Right cardiac atrium (tissue), 5 donors: ENCODE results near the gene KRT9. TPM values are rescaled to one million over a fixed set of nuclear protein-coding genes. Genes with fewer than 3 reads are reported as not detected.
"Not testable (repeated sequence)": the region's sequence is repeated elsewhere in the genome, so short reads cannot be mapped to it uniquely, and the experiment has no call there.

Experiments
- ATAC-seq, 2 donors: fragments of 200-7000 bp; cut with Tn5 transposase; one replicate each; pipeline versions ENCODE4 v1.8.0 to v1.9.1; 2020; ENCODE audit warnings: moderate library complexity in 2 of 2, mild to moderate bottlenecking in 1 of 2
- DNase-seq, 3 donors: peaks; one replicate each; pipeline ENCODE4 v3.0.0-alpha.2; 2020
- H3K27ac ChIP-seq: one replicate; pipeline ENCODE4 v1.5.1; 2013; ENCODE audit warnings: mild to moderate bottlenecking, low read length, control low read depth, moderate library complexity
- H3K27me3 ChIP-seq: one replicate; pipeline ENCODE4 v1.6.1; 2013; ENCODE audit not compliant: control insufficient read depth, insufficient read depth
- H3K4me1 ChIP-seq: one replicate; pipeline ENCODE4 v1.6.1; 2013; ENCODE audit warnings: low read length; ENCODE audit not compliant: control insufficient read depth, insufficient read depth
- H3K4me3 ChIP-seq: one replicate; pipeline ENCODE4 v1.5.1; 2013; ENCODE audit warnings: low read length, control low read depth
- H3K9me3 ChIP-seq: one replicate; pipeline ENCODE4 v1.6.1; 2013; ENCODE audit warnings: low read length; ENCODE audit not compliant: control insufficient read depth
- WGBS: extraction: QIAGEN DNeasy Blood & Tissue Kit; methylation state at CpG from one replicate; pipeline ENCODE4 v1.1.7; 2013; 5-methylcytosine and 5-hydroxymethylcytosine counted together
- intact Hi-C, 4 donors: fragments of 100-400 bp; cut with DNase I; formaldehyde crosslinking; loops; one replicate each; pipeline versions ENCODE4 v1.11.0 to v1.14.0; 2022 to 2023
- polyA plus RNA-seq: library from polyadenylated mRNA; stranded (reverse); fragments of 200-250 nt; gene quantifications from one replicate; pipeline ENCODE4 v1.2.3, GENCODE V29; 2013
- total RNA-seq, 4 donors: library from RNA; stranded (reverse); fragmentation: NEBNext Ultra II Directional; extraction: Animal tissue kit (Norgen Biotek cat#: 25700); gene quantifications; one replicate each; pipeline ENCODE4 v1.2.1, GENCODE V29; 2021
- donor health status: healthy with polysubstance abuse.
- donor health status: DM: no; HTN: yes; CAD: no.
- donor health status: DM: no; HTN: no; CAD: no.
- donor health status: DM: no; HTN: yes; CAD: no; lungs with severe emphysema.
- donor health status: DM: yes; HTN: yes; CAD: no.

The KRT9 gene
- total and polyA plus RNA-seq, 5 donors, result not detected

DNA sequence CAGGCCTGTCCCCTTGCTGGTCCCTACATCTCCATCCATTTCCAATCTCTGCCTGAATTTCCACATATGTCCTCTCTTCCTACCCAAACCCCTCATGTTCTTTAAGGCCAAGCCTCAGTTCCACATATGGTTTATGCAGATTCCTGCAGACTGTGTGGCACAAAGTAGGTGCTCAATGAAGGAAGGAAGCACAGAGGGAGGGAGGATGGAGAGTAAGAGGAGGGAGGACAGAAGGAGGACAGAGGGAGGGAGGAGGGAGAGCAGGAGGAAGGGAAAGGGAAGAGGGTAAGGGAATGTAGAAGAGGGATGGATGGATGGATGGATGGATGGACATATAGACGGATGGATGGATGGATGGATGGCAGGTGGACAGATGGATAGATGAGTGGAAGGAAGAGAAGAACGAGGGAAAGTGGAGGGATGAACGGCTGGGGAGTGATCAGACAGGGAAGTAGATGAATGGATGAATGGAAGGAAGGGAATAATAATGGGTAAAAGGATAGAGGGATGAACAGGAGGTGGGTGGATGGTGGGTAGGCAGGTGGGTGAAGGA, 22.6 kb upstream of the KRT9 start:
- intact Hi-C loops, result no loop called here
- DNase-seq, result no peak
- no peak for ATAC-seq
- no peak overlapping the region for H3K27ac ChIP-seq
- H3K4me1 ChIP-seq, result no peaks in the 10 kb centered on the region
- no peaks in the 10 kb centered on the region for H3K27me3 ChIP-seq
- H3K9me3 ChIP-seq, result no peaks in the 10 kb centered on the region
- 42% methylated on average over 3 of the region's 3 CpGs for WGBS
- no peak overlapping the region for H3K4me3 ChIP-seq

DNA sequence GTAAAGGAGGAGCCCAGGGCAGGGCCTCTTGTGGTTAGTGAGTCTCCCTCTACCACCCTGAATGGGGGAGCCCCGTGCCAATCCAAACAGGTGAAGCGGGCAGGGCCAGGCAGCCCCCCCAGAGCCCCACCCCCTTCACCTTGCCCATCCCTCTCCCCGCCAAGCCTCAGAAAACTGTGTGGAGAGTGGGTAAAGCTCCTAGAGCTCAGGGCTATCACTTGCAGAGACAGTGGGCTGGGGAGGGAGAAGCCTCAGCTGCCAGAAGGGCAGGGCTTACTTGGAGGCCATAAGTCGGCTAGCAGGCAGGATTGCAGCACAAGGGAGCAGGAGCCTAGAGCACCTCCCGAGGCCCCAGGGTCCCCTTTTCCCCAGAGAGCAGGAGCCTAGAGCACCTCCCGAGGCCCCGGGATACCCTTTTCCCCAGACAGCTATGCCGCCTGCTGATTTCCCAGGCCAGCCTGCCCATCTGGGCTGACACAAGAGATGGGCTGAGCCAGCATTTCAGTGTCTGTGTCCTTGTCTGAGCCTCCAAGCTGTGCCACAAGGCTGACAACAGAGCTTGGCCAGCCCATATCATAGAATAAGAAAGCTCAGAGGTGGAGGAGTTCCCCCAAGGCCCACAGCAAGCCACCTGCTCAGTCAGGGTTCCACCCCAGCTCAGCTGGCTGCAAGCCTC, 21.6 kb upstream of the KRT9 start:
- 59% methylated on average over 8 of the region's 8 CpGs for WGBS
- no peaks in the 10 kb centered on the region for H3K27me3 ChIP-seq
- H3K4me1 ChIP-seq, result no peaks in the 10 kb centered on the region
- intact Hi-C loops, result no loop called here
- DNase-seq (no peak), ATAC-seq (no peak)
- H3K27ac ChIP-seq, result no peak overlapping the region
- H3K4me3 ChIP-seq, result no peak overlapping the region
- H3K9me3 ChIP-seq, result no peaks in the 10 kb centered on the region

DNA sequence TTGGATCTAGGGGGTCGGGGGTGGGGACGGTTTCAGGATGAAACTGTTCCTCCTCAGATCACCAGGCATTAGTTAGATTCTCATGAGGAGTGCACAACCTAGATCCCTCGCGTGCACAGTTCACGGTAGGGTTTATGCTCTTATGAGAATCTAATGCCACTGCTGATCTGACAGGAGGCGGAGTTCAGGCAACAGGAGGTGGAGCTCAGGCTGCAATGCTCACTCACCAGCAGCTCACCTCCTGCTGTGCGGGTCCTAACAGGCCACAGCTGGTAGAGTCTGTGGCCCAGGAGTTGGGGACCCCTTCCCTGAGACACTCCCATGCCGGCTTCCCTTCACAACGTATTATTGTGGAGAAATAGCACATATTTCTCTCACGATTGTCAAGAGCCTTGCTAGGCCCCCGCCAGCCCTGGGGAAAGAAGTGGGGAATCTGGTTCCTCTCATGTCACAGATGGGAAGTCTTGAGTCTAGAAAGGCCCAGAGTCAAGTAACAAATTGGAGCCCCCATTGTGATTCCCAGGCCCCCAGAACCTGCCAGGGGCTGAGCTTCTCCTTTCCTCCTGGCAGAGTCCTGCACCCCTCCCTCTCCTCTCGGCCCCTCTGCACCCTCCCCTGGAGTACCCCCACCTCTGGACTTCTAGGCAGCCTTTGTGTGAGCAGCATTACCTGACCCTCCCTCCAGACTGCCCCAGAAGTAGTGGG, 20.9 kb upstream of the KRT9 start:
- H3K27me3 ChIP-seq, result no peaks in the 10 kb centered on the region
- intact Hi-C loops, result no loop called here
- 73% methylated on average over 12 of the region's 12 CpGs for WGBS
- no peak overlapping the region for H3K4me3 ChIP-seq
- H3K27ac ChIP-seq, result no peak overlapping the region
- no peak for ATAC-seq
- no peaks in the 10 kb centered on the region for H3K9me3 ChIP-seq
- no peaks in the 10 kb centered on the region for H3K4me1 ChIP-seq
- DNase-seq, result no peak

DNA sequence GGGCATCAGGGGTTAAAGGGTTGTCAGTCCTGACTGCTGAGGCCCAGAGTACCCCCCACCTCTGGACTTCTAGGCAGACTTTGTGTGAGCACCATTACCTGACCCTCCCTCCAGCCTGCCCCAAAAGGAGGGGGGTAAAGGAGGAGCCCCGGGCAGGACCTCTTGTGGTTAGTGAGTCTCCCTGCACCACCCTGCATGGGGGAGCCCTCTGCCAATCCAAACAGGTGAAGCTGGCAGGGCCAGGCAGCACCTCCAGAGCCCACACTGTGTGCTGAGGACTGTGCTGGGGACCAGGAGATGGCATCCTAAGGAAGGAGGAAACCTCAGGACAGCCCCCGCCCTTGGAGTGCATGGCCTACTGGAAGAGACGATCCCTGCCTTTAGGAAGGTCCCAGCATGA, 17.4 kb upstream of the KRT9 start:
- Histone ChIP-seq H3K27me3 (no peaks in the 10 kb centered on the region), H3K4me3 (no peak overlapping the region), H3K27ac (no peak overlapping the region), H3K9me3 (no peaks in the 10 kb centered on the region), H3K4me1 (no peaks in the 10 kb centered on the region)
- intact Hi-C loops, result no loop called here
- DNase-seq (no peak), ATAC-seq (no peak)
- WGBS, result 65% methylated on average over 3 of the region's 3 CpGs

DNA sequence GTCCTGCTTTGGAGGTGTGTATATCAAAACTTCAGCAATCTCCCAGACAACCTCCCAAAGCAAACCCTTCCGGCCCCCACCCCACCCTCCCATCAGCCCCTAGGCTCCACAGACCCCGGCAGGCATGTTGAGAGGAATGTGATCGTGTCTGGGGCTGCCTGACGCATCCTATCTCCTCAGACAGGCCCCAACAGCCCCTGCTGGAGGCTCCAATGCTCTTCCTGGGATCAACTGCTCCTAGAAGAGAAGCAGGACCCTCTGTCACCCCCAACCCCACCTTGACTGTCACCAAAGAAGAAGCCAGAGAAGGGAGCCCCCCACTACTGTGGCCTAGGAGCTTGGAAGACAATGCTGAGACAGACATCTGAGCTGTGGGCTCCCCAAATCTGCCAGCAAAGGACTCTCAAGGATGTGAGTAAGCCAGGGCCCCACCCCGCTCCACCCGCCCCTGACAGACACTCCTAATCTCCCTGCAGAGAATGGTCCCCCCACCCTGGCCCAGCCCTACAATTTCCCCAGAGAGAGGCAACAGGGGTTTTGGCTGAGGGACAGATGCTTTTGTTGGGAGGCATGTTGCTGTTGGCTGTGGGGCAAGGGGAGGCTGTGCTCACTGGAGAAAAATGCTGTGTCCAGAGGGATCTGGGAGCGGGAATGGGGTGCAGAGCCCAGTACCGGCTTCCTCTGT, 16.4 kb upstream of the KRT9 start:
- no peak for DNase-seq
- no peak overlapping the region for H3K4me3 ChIP-seq
- no peaks in the 10 kb centered on the region for H3K27me3 ChIP-seq
- H3K27ac ChIP-seq, result no peak overlapping the region
- H3K9me3 ChIP-seq, result no peaks in the 10 kb centered on the region
- WGBS, result 53% methylated on average over 8 of the region's 8 CpGs
- intact Hi-C loops, result no loop called here
- peak in 1 of 2 donors; percentile 56 for ATAC-seq
- H3K4me1 ChIP-seq, result no peaks in the 10 kb centered on the region

DNA sequence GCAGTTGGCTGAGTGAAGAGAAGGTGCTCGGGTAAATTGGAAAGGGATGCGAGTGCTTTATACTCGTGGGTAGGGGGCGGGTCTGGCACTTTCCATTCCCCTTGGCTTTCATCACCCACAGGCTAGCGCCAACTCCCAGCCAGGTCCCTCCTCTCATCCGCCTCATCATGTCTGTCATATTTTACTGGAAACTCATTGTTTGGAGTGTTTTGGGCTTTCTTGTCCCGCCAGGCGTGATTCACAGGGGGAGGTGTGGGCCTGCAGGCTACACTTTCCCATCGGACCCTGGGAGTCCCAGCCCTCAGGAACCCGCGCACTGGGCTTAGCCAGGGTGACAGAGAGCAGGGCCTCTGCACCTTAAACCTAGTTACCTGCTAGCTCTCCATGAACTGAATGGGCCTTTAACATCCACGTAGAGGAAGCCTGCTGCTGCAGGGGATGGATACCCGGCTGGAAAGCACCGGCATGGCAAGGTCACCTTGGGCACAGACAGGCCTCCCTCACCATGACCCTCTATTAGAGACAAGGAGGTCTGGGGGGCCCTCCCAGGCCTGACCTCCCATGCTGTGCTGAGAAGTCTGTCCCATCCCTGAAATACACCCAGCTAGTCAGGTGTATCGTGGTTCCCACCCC, 15.1 kb upstream of the KRT9 start, which contains the start of gene KRT14:
Gene KRT14 (minus strand): TSS at position 33 of the 633 bp plus-strand sequence. CDS start 61 bp downstream, outside the sequence.
- intact Hi-C loops, result no loop called here
- WGBS, result 85% methylated on average over 15 of the region's 15 CpGs

DNA sequence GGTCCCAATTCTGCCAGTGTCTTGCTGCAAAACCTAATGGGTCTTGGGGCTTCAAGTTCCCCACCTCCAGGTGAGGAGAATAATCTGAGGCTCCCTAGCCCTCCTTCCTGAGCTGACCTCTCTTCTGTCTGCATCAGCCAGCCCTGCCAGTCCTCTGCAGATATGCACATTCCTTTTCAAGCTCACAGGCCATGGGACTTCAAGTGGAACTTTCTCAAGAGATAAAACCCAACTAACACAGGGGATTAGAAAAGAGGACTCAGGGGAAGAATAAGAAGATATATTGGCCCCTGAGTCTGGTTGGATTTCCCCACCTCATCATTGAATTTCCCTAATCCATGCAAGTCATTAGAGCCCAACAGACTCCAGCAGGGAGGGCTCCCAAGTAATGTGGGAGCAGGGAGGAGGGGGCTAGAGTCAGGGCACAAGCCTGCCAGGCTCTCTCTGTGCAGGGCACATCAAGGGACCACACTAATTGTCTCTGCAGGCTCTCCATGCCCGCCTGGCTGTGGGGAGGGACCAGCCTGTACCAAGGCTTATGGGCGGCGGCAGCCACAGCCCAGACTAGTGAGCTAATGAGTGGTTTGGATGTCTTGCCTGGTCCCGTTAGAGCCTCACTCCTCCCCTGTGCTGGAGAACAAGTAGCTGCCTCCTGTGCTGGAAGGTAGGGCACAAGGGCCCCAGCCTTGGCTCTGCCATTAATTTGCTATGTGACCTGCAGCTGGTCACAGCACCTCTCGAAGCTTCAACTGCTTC, 13.6 kb upstream of the KRT9 start:
- DNase-seq (no peak), ATAC-seq (no peak)
- H3K9me3 ChIP-seq, result no peaks in the 10 kb centered on the region
- 80% methylated on average over 5 of the region's 5 CpGs for WGBS
- no peaks in the 10 kb centered on the region for H3K27me3 ChIP-seq
- no peak overlapping the region for H3K4me3 ChIP-seq
- intact Hi-C loops, result no loop called here
- no peaks in the 10 kb centered on the region for H3K4me1 ChIP-seq
- H3K27ac ChIP-seq, result no peak overlapping the region

More for the DNA sequence above, 15.1 kb upstream of the KRT9 start, which contains the start of gene KRT14:
- Histone ChIP-seq H3K9me3 (no peaks in the 10 kb centered on the region), H3K27me3 (no peaks in the 10 kb centered on the region), H3K4me1 (no peaks in the 10 kb centered on the region), H3K4me3 (no peak within 1 kb of the TSS), H3K27ac (no peak within 1 kb of the TSS)
- DNase-seq, result no peak
- ATAC-seq, result no peak

DNA sequence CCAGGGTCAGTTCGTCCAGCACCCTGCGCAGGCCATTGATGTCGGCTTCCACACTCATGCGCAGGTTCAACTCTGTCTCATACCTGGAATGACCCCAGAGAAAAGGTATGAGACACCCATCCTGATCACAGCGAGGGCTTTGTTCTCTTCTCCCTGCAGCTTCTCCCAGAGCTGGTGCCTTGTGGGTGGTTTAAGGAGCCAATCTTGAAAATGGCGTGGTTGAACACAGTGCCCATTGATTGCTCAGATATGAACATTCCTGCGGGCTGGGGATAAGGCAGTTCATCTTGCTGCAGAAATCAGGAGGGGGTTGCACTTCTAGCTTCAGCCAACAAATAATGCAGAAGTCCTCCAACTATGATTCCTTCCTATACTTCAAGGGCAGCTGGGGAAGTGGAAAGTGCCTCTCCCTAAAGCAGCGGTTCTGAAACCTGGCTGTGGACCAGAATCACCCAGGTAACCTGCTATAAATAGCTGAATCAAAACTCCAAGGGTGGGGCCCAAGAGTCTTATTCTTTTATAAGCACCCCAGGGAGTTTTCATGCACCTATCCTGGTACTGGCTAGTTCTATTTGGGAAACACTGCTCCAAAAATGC, 12.6 kb upstream of the KRT9 start:
- DNase-seq, H3K4me3 ChIP-seq, intact Hi-C loops, H3K9me3 ChIP-seq, ATAC-seq, H3K4me1 ChIP-seq, H3K27me3 ChIP-seq, H3K27ac ChIP-seq: not testable (repeated sequence)
- 80% methylated on average over 8 of the region's 8 CpGs for WGBS

DNA sequence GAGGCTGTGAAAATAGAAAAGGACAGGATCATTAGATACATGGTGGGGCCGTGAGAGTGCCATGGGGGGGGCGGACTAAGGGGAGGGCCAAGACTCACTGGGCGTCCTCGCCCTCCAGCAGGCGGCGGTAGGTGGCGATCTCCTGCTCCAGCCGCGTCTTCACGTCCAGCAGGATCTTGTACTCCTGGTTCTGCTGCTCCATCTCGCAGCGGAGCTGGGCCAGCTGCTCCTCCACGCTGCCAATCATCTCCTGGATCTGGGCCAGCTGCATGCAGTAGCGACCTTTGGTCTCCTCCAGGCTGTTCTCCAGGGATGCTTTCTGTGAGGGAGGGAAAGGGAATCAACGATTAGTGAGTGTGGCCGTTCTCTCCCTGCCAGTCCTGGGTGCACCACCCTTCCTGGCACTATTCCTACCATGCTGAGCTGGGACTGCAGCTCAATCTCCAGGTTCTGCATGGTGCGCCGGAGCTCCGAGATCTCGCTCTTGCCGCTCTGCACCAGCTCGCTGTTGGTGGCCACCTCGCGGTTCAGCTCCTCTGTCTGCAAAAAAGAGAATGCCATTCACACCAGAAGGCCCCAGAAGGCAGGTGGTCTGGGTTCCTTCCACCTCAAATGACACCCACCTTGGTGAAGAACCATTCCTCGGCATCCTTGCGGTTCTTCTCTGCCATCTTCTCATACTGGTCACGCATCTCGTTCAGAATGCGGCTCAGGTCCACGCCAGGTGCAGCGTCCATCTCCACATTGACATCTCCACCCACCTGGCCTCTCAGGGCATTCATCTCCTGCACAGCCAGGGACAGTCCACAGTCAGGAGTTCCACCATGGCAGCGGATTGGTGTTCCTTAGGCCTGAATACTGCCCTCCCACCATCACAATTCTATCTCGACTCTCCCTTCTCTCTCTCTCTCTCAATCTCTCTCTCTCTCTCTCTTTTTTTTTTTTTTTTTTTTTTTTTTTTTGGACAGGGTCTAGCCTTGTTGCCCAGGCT, 11.6 kb upstream of the KRT9 start:
- Histone ChIP-seq H3K27me3 (no peaks in the 10 kb centered on the region), H3K9me3 (no peaks in the 10 kb centered on the region), H3K4me3 (no peak overlapping the region), H3K27ac (no peak overlapping the region), H3K4me1 (no peaks in the 10 kb centered on the region)
- intact Hi-C loops, result no loop called here
- WGBS, result 73% methylated on average over 33 of the region's 33 CpGs
- no peak for DNase-seq
- ATAC-seq, result no peak
